A673 (cell line): Measurements from ENCODE around the gene MSANTD2. TPM values are rescaled to one million over a fixed set of nuclear protein-coding genes. Genes with fewer than 3 reads are reported as not detected.

Source experiments
- BruUV-seq: library from RNA; stranded (reverse); fragments of 400-500 nt; replicated peaks from 2 replicates; lab custom pipeline; 2021; lab: Mats Ljungman, UMichigan
- CTCF ChIA-PET: fragments of 300-600 bp; sonication (Branson Sonifier 250); formaldehyde crosslinking; loops from one replicate; lab custom pipeline; 2022; ENCODE audit warnings: antibody characterized with exemption; lab: Charles Lee
- POLR2A ChIA-PET: fragments of 300-600 bp; sonication (Branson Sonifier 250); formaldehyde crosslinking; loops from one replicate; lab custom pipeline; 2022; ENCODE audit warnings: antibody characterized with exemption; ENCODE audit not compliant: low non-redundant PET; lab: Charles Lee
- DNase-seq: peaks from one replicate; pipeline ENCODE4 v3.0.0-alpha.2; 2015; ENCODE audit warnings: low spot score
- H3K27ac ChIP-seq: fragments of 200-600 bp; sonication (generic); 2 replicates; pipeline ENCODE4 v1.5.1; 2016; ENCODE audit warnings: mixed run types, low read depth, mild to moderate bottlenecking, mixed read lengths, antibody characterized with exemption, low read length; ENCODE audit not compliant: poor library complexity, severe bottlenecking
- H3K27me3 ChIP-seq: fragments of 200-600 bp; sonication (generic); replicated peaks from 2 replicates; pipeline ENCODE4 v1.6.1; 2017; ENCODE audit warnings: mixed run types, low read depth, mild to moderate bottlenecking, mixed read lengths, antibody characterized with exemption, low read length; ENCODE audit not compliant: insufficient read depth, poor library complexity
- H3K36me3 ChIP-seq: fragments of 200-600 bp; sonication (generic); 2 replicates; pipeline ENCODE4 v1.6.1; 2016; ENCODE audit warnings: mixed run types, mild to moderate bottlenecking, mixed read lengths, antibody characterized with exemption, low read length; ENCODE audit not compliant: insufficient read depth, poor library complexity, severe bottlenecking
- H3K4me1 ChIP-seq: fragments of 200-600 bp; sonication (generic); 2 replicates; pipeline ENCODE4 v1.6.1; 2017; ENCODE audit warnings: mixed run types, mild to moderate bottlenecking, mixed read lengths, antibody characterized with exemption, low read length; ENCODE audit not compliant: insufficient read depth, poor library complexity, severe bottlenecking
- H3K4me3 ChIP-seq: fragments of 200-600 bp; sonication (generic); 2 replicates; pipeline ENCODE4 v1.5.1; 2016; ENCODE audit warnings: low read depth, mixed run types, mild to moderate bottlenecking, mixed read lengths, low read length; ENCODE audit not compliant: poor library complexity, severe bottlenecking
- H3K9me3 ChIP-seq: fragments of 200-600 bp; sonication (generic); 2 replicates; pipeline ENCODE4 v1.6.1; 2016; ENCODE audit warnings: mixed run types, low read depth, mild to moderate bottlenecking, mixed read lengths, antibody characterized with exemption, low read length; ENCODE audit not compliant: poor library complexity, severe bottlenecking
- EZH2 ChIP-seq: fragments of 200-600 bp; sonication (generic); IDR thresholded peaks from 2 replicates; pipeline ENCODE4 v1.6.1; 2017; ENCODE audit warnings: borderline replicate concordance, low read depth, mild to moderate bottlenecking, mixed read lengths, antibody characterized with exemption, low read length; ENCODE audit not compliant: poor library complexity, severe bottlenecking
- intact Hi-C: fragments of 100-400 bp; cut with micrococcal nuclease; formaldehyde crosslinking; loops from one replicate; pipeline ENCODE4 v1.10.0; 2022; ENCODE audit not compliant: unreplicated experiment
- total RNA-seq: library from RNA; stranded (reverse); gene quantifications from 2 replicates; pipeline ENCODE4 v1.2.3, GENCODE V29; 2021
- TF ChIP-seq, protein P1 (sequence below): fragments of 300-800, 200-600 bp; sonication (generic); conservative IDR thresholded peaks from 2 replicates; pipeline ENCODE4 v1.5.1; 2017; ENCODE audit warnings: low read depth, mild to moderate bottlenecking, antibody characterized with exemption, low read length, moderate library complexity, mixed read lengths

The MSANTD2 gene
- total RNA-seq, 1 experiment from 2014 or later, result 33.3 TPM

DNA sequence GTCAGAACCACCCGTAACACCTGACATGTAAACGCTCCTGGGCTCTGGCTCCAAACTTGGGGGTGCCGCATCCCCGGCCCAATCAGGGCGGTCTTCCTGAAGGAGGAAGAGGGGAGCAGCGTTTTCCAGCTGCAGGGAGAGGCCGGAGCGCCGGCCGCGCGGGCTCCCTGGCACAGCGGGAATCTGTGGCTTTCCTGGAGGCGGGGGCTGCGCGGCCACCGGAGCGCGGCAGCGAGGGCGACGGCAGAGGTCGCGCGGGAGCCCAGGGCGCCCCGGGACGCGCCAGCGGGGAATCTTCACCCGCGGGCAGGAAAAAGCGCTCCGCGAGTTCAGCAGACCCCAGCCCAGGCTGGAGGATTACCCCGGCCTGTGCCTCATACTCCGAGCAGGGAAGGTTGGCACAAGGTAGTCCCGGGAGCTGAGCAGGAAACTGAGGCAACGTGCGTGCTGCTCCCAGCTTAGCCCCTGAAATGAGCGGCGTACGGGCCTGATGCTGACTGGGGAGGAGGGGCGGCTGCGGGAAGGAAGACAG, 37.5 kb downstream of the MSANTD2 start:
- CTCF ChIA-PET, result interaction anchor here (0.6 to 2.4 kb wide), 6 partner anchors 10 to 93 kb away, joined by 3 to 21 read pairs (median 4); partner anchors contain the start of genes SIAE and SPA17
- TF ChIP-seq, protein P1, sequence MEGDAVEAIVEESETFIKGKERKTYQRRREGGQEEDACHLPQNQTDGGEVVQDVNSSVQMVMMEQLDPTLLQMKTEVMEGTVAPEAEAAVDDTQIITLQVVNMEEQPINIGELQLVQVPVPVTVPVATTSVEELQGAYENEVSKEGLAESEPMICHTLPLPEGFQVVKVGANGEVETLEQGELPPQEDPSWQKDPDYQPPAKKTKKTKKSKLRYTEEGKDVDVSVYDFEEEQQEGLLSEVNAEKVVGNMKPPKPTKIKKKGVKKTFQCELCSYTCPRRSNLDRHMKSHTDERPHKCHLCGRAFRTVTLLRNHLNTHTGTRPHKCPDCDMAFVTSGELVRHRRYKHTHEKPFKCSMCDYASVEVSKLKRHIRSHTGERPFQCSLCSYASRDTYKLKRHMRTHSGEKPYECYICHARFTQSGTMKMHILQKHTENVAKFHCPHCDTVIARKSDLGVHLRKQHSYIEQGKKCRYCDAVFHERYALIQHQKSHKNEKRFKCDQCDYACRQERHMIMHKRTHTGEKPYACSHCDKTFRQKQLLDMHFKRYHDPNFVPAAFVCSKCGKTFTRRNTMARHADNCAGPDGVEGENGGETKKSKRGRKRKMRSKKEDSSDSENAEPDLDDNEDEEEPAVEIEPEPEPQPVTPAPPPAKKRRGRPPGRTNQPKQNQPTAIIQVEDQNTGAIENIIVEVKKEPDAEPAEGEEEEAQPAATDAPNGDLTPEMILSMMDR, result no peak
- TF ChIP-seq EZH2, result no peak
- H3K4me1 ChIP-seq, result peaks cover 10% of the 10 kb centered on the region
- intact Hi-C loops, result loop anchor here (1.0 to 10.0 kb wide), 3 partner anchors 74 to 348 kb away; no protein-coding TSS in a partner anchor
- peak overlapping the region; percentile 44 for H3K4me3 ChIP-seq
- no peaks in the 10 kb centered on the region for H3K9me3 ChIP-seq
- POLR2A ChIA-PET, result no interaction called here
- H3K27me3 ChIP-seq, result no peaks in the 10 kb centered on the region
- BruUV-seq, result no TSS peak
- H3K36me3 ChIP-seq, result peaks cover 17% of the 10 kb centered on the region
- no peak overlapping the region for H3K27ac ChIP-seq
- no peak for DNase-seq

DNA sequence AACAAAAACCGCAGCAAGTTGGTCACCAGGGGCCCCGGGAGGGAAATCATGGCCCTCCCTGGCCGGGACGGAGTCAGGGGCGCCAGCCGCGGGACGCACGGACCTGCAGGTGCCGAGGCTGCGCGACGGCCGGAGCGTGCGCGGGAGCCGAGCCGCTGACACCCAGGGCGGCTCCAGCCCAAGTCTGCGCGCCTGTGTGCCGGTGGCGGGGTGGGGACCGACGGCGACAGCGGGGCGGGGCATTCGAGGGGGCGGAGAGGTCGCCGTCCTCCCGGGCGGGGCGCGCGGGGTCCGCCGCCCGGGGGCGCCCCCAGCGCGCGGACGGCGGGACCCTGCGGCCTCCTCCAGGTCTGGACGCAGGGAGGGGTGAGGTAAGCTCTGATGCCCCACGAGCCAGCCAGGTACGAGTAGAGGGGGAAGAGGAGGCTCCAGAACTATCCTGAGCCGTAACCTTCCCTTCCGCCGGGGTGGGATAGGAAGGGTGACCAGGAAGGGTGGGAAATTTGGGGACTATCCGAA, 38.0 kb downstream of the MSANTD2 start, which contains the start of gene ESAM:
TSS of gene ESAM (minus strand) at position 186 of the 519 bp plus-strand sequence. CDS start at position 50, 136 bp downstream.
- Histone ChIP-seq H3K27ac (no peak within 1 kb of the TSS), H3K4me1 (peaks cover 10% of the 10 kb centered on the region), H3K9me3 (no peaks in the 10 kb centered on the region), H3K27me3 (no peaks in the 10 kb centered on the region), H3K4me3 (peak within 1 kb of the TSS; percentile 44), H3K36me3 (peaks cover 12% of the 10 kb centered on the region)
- intact Hi-C loops, result loop anchor here (2.0 to 10.0 kb wide), 2 partner anchors 75 to 347 kb away; no protein-coding TSS in a partner anchor
- ChIA-PET POLR2A (no interaction called here), CTCF (interaction anchor here (0.6 to 2.4 kb wide), 6 partner anchors 9 to 93 kb away, joined by 3 to 21 read pairs (median 6); partner anchors contain the start of genes SIAE and SPA17)
- BruUV-seq, result no TSS peak
- TF ChIP-seq EZH2, result no peak
- TF ChIP-seq, protein P1, result no peak
- no peak for DNase-seq

DNA sequence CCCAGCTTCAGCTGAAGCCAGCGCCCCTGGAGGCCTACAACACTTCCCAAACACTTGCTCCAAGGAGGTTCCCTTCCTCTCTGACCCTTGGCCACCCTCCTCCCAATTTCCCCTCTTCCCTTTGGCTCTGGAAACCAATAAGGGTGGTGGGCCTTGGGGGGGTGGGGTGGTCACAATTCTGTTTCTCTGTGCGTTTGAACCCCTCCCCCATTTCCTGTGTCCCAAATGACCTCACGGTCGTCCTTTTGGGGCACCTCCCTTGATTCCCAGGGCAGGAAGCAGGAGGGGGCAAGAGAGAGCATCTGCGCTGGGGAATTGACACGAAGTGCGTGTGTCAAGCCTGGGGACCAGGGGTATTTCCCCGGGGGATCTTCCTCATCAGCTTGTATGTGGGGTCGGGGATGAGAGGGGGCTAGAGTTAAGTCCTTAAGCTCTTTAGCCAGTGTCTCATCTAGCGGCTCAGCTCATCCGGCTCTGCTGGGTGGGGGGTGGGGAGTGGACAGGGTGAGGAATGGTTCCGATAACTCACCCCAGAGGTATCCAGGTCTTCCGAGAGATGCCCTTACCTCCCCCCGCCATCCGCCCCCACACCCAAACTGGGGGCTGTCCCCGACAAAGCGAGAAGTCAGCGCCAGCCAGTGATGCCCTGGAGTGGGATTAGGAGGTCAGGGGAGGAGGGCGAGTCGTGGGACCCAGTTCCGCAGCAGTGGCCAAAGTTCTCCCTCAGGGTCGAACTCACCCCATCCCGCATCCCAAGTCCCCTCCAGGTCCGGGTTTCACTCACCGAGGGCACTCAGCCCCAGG, 38.7 kb downstream of the MSANTD2 start:
- Histone ChIP-seq H3K27ac (no peak overlapping the region), H3K4me3 (peak overlapping the region; percentile 44), H3K27me3 (no peaks in the 10 kb centered on the region), H3K4me1 (peaks cover 10% of the 10 kb centered on the region), H3K36me3 (peaks cover 5% of the 10 kb centered on the region), H3K9me3 (no peaks in the 10 kb centered on the region)
- CTCF ChIA-PET, result interaction anchor here (0.6 to 2.1 kb wide), 2 partner anchors 92 to 128 kb away, joined by 6 to 9 read pairs; no protein-coding TSS in a partner anchor
- intact Hi-C loops, result loop anchor here (2.0 to 10.0 kb wide), 2 partner anchors 75 to 347 kb away; no protein-coding TSS in a partner anchor
- POLR2A ChIA-PET, result no interaction called here
- BruUV-seq, result no TSS peak
- TF ChIP-seq, protein P1, result no peak
- TF ChIP-seq EZH2, result no peak
- no peak for DNase-seq
